NCI-H1694 (cell line): ENCODE results near the gene MME.
"Not testable (repeated sequence)": the region's sequence is repeated elsewhere in the genome, so short reads cannot be mapped to it uniquely, and the experiment has no call there.

ENCODE experiments used
- DNase-seq: peaks from one replicate; lab custom pipeline; 2025; lab: John Stamatoyannopoulos, UW

Gene MME

DNA sequence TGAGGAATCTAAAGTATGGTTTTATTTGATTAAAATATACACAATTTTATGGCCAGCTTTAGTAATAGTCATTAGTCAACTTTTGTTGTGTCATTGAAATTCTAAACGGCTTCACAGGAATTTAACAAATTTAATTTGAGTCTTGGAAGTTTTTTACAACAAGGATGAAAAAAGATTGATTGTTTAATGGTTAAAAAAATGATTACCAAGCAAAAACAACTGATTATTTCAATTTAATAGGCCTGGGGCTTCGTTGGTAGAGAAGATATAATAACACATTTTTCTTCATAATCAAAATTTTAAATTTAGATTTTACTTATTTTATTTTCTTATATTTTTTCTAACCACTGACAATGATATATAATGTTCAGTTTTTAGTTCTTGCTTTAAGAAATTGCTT is 4.4 kb downstream of the MME start:
- DNase-seq: no peak

DNA sequence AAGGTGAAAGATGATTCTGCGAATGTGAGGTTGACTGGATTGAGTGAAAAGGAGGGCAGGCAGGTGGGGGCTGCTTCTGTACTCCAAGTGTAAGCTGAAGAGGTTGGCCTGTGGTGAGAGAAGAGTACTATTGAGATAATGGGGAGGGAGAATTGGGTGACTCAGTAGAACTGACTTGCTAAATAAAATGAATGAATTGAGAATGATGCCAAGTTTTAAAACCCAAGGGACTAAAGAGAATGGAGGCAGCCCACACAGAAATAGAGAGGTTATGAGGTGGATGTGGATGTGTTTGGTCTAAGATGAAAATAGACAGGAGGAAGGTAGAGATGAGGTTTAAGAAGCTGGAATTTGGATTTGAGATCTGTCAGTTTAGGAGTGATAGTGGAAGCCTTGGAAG is 5.9 kb downstream of the MME start:
- no peak for DNase-seq

- no peak for DNase-seq
Measured at GRCh38 chr3:155088706-155089345, 8.7 kb downstream of the MME start.

DNA sequence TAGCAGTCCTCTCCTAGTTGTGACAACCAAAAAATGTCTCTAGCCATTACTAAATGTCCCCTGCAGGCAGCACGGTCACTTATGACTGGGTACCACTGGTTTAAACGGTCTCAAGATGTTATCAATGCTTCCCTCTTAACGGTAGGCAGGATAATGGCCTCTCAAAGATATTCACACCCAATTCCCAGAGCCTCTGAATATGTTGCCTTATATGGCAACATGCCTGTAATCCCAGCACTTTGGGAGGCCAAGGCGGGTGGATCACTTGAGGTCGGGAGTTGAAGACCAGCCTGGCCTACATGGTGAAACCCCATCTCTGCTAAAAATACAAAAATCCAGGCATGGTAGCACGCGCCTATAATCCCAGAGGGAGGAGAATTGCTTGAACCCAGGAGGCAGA is 9.4 kb downstream of the MME start:
- DNase-seq: no peak

- no peak for DNase-seq
Measured at GRCh38 chr3:155093261-155093660, 13.1 kb downstream of the MME start.

GRCh38 chr3:155096303-155097008 is 16.3 kb downstream of the MME start:
- no peak for DNase-seq

DNA sequence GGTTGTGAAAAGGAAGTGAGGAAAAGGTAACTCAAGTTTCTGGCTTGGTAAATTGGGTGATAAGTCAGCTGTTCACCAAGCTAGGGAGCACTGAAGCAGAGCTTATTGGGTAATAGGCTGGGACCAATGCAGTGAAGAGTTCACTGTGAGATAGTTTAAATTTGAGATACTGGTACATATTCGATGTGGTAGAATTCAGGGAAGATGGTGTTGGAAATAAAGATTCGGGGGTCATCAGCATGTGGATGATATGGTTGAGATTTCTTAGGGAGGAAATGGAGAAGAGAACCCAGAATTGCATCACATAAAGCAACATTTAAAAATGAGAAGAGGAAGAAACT is 16.9 kb downstream of the MME start:
- no peak for DNase-seq

DNA sequence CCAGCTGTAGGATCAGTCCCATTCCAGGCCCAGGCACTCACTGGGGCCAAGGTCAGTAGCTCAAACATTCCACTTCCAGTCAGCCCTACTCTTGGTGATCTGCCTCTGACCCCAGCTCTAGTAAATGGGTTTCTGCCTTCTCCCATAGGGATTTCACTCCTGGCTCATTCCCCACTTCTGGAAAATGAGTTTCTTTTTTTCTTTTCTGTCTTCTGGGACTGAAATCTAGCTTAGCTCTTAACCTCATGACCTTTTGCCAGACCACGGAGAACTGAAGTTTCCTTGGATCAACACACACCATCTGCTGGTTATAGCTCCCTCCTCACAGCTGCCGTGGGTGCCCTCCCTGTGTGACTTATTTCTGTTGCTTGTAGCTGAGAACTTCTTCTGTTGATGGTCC is 21.3 kb downstream of the MME start:
- no peak for DNase-seq

DNA sequence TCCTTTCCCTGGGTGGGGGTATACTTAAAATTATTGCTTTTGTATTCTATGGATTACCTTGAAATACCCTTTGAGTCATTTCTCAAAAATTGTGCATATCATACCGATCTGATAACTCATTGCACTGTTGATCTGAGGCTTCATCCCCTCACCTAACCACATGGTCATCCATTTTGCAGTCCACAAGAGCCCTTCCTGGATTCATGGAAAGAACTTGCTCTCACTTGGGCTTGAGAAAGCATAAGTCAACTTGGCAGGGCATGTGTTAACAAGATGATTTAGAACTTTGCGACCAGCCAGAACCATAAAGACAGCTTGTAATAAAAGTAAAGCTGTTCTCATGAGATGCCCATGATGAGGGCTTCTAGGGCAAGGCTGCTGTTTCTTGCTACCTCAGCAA is 22.2 kb downstream of the MME start:
- DNase-seq: no peak

GRCh38 chr3:155103686-155104085 is 23.6 kb downstream of the MME start:
- no peak for DNase-seq

DNA sequence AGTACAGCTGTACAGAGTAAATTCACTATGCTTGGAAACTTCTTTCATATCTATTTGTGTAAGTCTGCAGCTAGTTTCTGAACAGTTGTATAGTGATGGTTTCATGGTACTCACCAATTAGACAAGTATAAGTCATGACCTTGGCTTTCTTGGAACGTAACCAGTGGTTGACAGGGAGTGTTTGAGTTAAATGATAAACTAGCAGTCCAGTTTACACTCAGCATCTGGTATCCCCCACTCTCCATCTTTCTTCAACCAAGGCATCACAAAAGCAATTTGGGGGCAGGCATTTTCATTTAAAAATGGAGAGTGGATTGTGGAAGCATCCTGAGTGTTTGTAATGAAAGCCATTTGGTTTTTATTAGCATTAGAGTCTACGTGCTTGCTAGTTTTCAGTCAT is 26.0 kb downstream of the MME start:
- no peak for DNase-seq

GRCh38 chr3:155110022-155110421 is 29.9 kb downstream of the MME start:
- no peak for DNase-seq

GRCh38 chr3:155110996-155111901 is 31.1 kb downstream of the MME start:
- no peak for DNase-seq

DNA sequence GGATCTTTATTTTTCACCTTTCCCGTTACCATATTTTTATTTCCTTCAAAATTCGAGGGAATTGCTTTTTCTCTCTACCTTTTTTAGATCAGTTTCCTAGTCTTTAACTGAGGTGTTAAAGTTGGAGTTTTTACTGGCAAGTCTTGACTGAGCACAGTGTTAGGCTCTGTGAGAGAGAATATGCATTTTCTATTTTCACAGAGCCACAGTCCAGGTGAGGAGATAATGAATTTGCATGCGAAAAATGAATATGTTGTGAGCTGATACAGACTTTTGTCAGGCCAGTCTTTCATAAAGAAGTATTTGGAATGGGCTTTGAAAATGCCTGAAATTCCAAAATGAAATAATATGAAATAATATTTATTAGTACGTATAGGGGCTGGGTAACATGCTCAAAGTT is 31.9 kb downstream of the MME start:
- no peak for DNase-seq

DNA sequence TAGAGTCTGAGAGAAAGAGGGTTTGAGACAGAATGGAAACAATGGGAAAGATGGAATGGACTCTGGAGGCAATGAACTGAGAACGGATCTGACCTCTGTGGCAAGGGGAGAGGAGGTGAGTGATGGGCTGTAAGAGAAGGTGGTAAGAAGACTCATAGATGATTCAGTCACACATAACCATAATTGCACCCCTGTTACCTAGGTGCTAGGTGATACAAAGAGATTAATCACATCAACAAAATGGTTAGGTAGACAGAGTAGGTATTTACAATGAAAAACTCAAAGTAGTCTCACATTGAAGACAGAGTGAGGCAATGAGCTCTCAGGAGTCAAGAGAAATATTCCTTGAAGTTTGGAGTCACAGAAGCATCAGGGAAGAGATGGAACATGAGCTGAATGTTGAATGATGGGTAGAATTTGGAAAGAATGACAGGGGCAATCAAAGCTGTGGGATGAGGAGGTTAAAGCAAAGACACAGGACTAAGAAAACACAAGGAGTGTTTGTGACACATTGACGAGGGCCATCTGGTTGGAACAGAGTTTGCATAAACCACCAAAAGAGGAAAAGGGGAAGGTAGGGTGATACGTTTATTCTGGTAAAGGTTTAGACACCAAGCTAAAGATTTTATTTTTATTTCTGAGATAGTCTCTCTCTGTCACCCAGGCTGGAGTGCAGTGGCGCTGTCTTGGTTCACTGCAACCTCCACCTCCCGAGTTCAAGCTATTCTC is 32.7 kb downstream of the MME start:
- DNase-seq: no peak

DNA sequence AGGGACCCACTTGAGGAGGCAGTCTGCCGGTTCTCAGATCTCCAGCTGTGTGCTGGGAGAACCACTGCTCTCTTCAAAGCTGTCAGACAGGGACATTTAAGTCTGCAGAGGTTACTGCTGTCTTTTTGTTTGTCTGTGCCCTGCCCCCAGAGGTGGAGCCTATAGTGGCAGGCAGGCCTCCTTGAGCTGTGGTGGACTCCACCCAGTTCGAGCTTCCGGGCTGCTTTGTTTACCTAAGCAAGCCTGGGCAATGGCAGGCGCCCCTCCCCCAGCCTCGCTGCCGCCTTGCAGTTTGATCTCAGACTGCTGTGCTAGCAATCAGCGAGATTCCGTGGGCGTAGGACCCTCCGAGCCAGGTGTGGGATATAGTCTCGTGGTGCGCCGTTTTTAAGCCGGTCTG is 44.6 kb downstream of the MME start:
- DNase-seq: not testable (repeated sequence)

- DNase-seq: no peak
Measured at GRCh38 chr3:155129396-155129795, 49.3 kb downstream of the MME start.

DNA sequence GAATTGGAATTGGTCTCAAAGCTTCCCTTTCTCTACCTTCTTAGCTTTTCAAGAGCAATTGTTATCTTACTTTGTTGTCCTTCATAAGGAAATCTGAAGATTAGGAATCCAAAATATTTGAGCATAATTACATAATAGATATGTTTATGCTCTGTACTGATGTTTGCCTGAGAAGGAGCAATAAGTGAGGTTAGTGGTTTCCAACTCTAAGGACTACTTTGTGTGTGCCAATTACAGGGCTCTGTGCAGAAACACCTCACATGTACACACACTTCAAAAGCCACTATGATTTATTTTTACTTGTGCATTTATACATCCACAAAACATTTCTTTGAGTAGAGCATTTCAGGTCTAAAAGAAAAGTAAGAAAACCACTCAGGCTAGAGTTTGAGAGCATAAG is 49.9 kb downstream of the MME start:
- no peak for DNase-seq

DNA sequence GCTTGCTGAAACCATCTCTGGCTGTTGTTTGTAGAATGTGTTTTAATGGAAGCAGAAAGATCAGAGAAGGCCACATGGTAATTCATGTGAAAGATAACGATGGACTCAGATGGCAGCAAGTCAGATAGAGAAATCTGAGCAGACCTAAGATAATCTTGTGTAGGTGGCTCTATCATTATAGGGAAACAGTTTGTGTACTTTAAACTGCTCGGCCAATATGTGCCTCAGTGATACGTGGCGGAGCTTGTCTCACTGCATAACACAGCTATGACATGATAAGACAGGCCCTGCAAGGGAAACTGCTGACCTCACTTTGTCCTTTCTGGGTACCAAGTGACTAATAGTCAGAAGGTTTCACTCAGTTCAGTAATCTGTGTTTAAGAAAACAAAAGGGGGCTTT is 51.0 kb downstream of the MME start:
- no peak for DNase-seq

DNA sequence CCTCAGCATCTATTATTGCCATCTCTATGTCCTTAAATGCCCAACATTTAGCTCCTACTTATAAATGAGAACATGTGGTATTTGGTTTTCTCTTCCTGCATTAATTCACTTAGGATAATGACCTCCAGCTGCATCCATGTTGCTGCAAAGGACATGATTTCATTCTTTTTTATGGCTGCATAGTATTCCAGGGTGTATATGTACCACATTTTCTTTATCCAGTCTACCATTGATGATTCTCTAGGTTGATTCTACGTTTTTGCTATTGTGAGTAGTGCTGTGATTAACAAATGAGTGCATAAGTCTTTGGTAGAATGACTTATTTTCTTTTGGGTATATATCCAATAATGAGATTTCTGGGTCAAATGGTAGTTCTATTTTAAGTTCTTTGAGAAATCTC is 54.2 kb downstream of the MME start:
- not testable (repeated sequence) for DNase-seq

GRCh38 chr3:155135003-155135402 is 54.9 kb downstream of the MME start:
- no peak for DNase-seq

GRCh38 chr3:155138677-155139076 is 58.6 kb downstream of the MME start:
- no peak for DNase-seq
